ENCODE results near the gene ZNF674. TPM values are rescaled to one million over a fixed set of nuclear protein-coding genes. Genes with fewer than 3 reads are reported as not detected.
A peak's percentile ranks its signal among the peaks of the same experiment; 100 is the strongest.
"Not testable (repeated sequence)": the region's sequence is repeated elsewhere in the genome, so short reads cannot be mapped to it uniquely, and the experiment has no call there.

The ZNF674 gene
- total and polyA plus RNA-seq, 9 of the 15 experiments (the other 6 are each of a cell fraction or from before 2014, with no cell fraction given): 1.2 to 4.7 (median 2.6) TPM

DNA sequence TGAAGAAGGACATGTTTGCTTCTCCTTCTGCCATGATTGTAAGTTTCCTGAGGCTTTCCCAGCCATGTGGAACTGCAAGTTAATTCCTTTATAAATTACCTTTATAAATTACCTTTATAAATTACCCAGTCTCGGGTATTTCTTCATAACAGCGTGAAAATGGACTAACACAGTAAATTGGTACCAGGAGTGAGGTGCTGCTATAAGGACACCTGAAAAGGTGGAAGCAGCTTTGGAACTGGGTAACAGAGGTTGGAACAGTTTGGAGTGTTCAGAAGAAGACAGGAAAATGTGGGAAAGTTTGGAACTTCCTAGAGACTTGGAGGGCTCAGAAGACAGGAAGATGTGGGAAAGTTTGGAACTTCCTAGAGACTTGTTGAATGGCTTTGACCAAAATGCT lies 66.6 kb downstream of the ZNF674 start:
- POLR2A ChIA-PET; CTCF ChIA-PET (ENCODE audit: low intra/inter-chr PET ratio); H3K4me3 ChIP-seq; H3K27ac ChIP-seq (ENCODE audit: extremely low read depth, low read depth, low read length); BruUV-seq (replicated peaks); in situ Hi-C loops (cut with MboI); H3K4me1 ChIP-seq (replicated peaks in 1 of 2; ENCODE audit: control insufficient read depth in 2 of 2, insufficient read depth in 2 of 2, low read length in 2 of 2); H3K9me1 ChIP-seq (ENCODE audit: control insufficient read depth, insufficient read depth, low read length); intact Hi-C loops (cut with micrococcal nuclease); H3K27me3 ChIP-seq (ENCODE audit: control insufficient read depth in 2 of 2, insufficient read depth in 2 of 2, low read length in 2 of 2); H3K9me3 ChIP-seq (replicated peaks; ENCODE audit: control insufficient read depth, insufficient read depth, low read depth, low read length); FAIRE-seq; H2AFZ ChIP-seq (ENCODE audit: low read depth, low read length); H3K9ac ChIP-seq (ENCODE audit: insufficient read depth in 1 of 2, low read depth in 2 of 2, low read length in 2 of 2); H3K79me2 ChIP-seq (ENCODE audit: control insufficient read depth, insufficient read depth, low read length); ATAC-seq; H4K20me1 ChIP-seq (replicated peaks; ENCODE audit: control insufficient read depth, insufficient read depth, low read length); H3K4me2 ChIP-seq (ENCODE audit: insufficient read depth, low read length); H3K36me3 ChIP-seq (ENCODE audit: control insufficient read depth, insufficient read depth, low read length); DNase-seq (ENCODE audit: extremely low read depth in 1 of 4, low spot score in 3 of 4): not testable (repeated sequence)
- WGBS (ENCODE audit: insufficient coverage, low coverage, missing lambda C conversion rate): 6% methylated on average over 2 of the region's 2 CpGs
- TF ChIP-seq ZNF707 (CRISPR knock-in tag; conservative IDR thresholded peaks at IDR 0.05): peak; percentile 87

DNA sequence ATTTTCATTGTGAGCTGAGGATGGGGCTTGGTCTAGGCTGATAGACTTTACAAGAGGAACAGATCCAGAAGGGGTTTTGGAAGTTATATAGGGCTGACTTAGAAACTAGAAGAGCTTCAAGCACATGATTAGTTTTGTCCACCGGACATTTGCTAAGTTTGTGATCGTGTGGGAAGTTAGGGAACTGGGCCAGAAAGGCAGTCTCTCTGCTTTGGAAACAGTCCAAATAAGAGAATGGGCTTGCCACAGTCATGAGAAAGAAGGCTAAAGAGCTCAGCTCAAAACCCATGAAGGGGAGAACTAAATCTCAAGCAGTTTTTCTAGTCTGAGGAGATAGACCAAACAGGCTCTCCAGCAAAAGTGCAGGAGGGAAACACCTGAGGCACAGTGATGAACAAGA lies 67.8 kb downstream of the ZNF674 start:
- no peaks in the 10 kb centered on the region for H3K27me3 ChIP-seq (ENCODE audit: control insufficient read depth in 2 of 2, insufficient read depth in 2 of 2, low read length in 2 of 2)
- no peaks in the 10 kb centered on the region for H3K79me2 ChIP-seq (ENCODE audit: control insufficient read depth, insufficient read depth, low read length)
- H3K4me3 ChIP-seq: no peak overlapping the region
- H3K36me3 ChIP-seq (ENCODE audit: control insufficient read depth, insufficient read depth, low read length): no peaks in the 10 kb centered on the region
- H3K4me2 ChIP-seq (ENCODE audit: insufficient read depth, low read length): no peak overlapping the region
- ChIA-PET POLR2A (no interaction called here), CTCF (ENCODE audit: low intra/inter-chr PET ratio) (no interaction called here)
- no peaks in the 10 kb centered on the region for H3K4me1 ChIP-seq (replicated peaks in 1 of 2; ENCODE audit: control insufficient read depth in 2 of 2, insufficient read depth in 2 of 2, low read length in 2 of 2)
- BruUV-seq (replicated peaks): no TSS peak
- no peaks in the 10 kb centered on the region for H3K9me1 ChIP-seq (ENCODE audit: control insufficient read depth, insufficient read depth, low read length)
- intact Hi-C loops (cut with micrococcal nuclease) (no loop called here), in situ Hi-C loops (cut with MboI) (no loop called here)
- H3K27ac ChIP-seq (ENCODE audit: extremely low read depth, low read depth, low read length): no peak overlapping the region
- DNase-seq (ENCODE audit: extremely low read depth in 1 of 4, low spot score in 3 of 4) (no peak), FAIRE-seq (no peak), ATAC-seq (no peak)
- 20% methylated on average over 2 of the region's 2 CpGs for WGBS (ENCODE audit: insufficient coverage, low coverage, missing lambda C conversion rate)
- no peaks in the 10 kb centered on the region for H3K9me3 ChIP-seq (replicated peaks; ENCODE audit: control insufficient read depth, insufficient read depth, low read depth, low read length)
- H2AFZ ChIP-seq (ENCODE audit: low read depth, low read length): no peak overlapping the region
- H4K20me1 ChIP-seq (replicated peaks; ENCODE audit: control insufficient read depth, insufficient read depth, low read length): no peaks in the 10 kb centered on the region
- no peak overlapping the region for H3K9ac ChIP-seq (ENCODE audit: insufficient read depth in 1 of 2, low read depth in 2 of 2, low read length in 2 of 2)
- TF ChIP-seq ZFP1 (CRISPR knock-in tag; IDR thresholded peaks at IDR 0.05) (no peak), SRSF1 (IDR thresholded peaks at IDR 0.05; ENCODE audit: low read depth, low read length) (no peak), ZNF79 (CRISPR knock-in tag; IDR thresholded peaks at IDR 0.05; ENCODE audit: low read depth) (no peak), JUNB (CRISPR knock-in tag; conservative IDR thresholded peaks at IDR 0.05) (no peak), MCM7 (IDR thresholded peaks at IDR 0.05) (no peak), NR3C1 (CRISPR knock-in tag; IDR thresholded peaks at IDR 0.05) (no peak), ZNF140 (CRISPR knock-in tag; IDR thresholded peaks at IDR 0.05) (no peak), SP2 (IDR thresholded peaks at IDR 0.05; ENCODE audit: extremely low read depth, low read depth, low read length, poor library complexity, severe bottlenecking) (no peak), JUN (IDR thresholded peaks at IDR 0.05; ENCODE audit: borderline replicate concordance, low read depth, low read length) (no peak), JUN (CRISPR knock-in tag; IDR thresholded peaks at IDR 0.05; ENCODE audit: borderline replicate concordance) (no peak)
- TF ChIP-seq, protein P1, sequence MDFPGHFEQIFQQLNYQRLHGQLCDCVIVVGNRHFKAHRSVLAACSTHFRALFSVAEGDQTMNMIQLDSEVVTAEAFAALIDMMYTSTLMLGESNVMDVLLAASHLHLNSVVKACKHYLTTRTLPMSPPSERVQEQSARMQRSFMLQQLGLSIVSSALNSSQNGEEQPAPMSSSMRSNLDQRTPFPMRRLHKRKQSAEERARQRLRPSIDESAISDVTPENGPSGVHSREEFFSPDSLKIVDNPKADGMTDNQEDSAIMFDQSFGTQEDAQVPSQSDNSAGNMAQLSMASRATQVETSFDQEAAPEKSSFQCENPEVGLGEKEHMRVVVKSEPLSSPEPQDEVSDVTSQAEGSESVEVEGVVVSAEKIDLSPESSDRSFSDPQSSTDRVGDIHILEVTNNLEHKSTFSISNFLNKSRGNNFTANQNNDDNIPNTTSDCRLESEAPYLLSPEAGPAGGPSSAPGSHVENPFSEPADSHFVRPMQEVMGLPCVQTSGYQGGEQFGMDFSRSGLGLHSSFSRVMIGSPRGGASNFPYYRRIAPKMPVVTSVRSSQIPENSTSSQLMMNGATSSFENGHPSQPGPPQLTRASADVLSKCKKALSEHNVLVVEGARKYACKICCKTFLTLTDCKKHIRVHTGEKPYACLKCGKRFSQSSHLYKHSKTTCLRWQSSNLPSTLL (IDR thresholded peaks at IDR 0.05): no peak
- TF ChIP-seq, protein P2, sequence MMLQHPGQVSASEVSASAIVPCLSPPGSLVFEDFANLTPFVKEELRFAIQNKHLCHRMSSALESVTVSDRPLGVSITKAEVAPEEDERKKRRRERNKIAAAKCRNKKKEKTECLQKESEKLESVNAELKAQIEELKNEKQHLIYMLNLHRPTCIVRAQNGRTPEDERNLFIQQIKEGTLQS (IDR thresholded peaks at IDR 0.05): no peak
- TF ChIP-seq, protein P2 (CRISPR knock-in tag; conservative IDR thresholded peaks at IDR 0.05): no peak

Measured in K562 (cell line).